HCT116 (cell line): ENCODE data around the gene PADI3.

Experiments
- CEBPB ChIP-seq: IDR thresholded peaks from 2 replicates; pipeline ENCODE4 v1.6.1; 2012; ENCODE audit warnings: low read depth
- EGR1 ChIP-seq: IDR thresholded peaks from 2 replicates; pipeline ENCODE4 v1.6.1; 2012; ENCODE audit warnings: low read depth
- ELF1 ChIP-seq: IDR thresholded peaks from 2 replicates; pipeline ENCODE4 v1.6.1; 2012; ENCODE audit warnings: low read depth, borderline replicate concordance
- EZH2 ChIP-seq: fragments of 200-600 bp; sonication (generic); IDR thresholded peaks from 2 replicates; pipeline ENCODE4 v1.6.1; 2017; ENCODE audit warnings: antibody characterized with exemption, mixed run types
- EZH2phosphoT487 ChIP-seq: fragments of 200-600 bp; IDR thresholded peaks from 2 replicates; pipeline ENCODE4 v1.6.1; 2018; ENCODE audit warnings: antibody characterized with exemption, borderline replicate concordance
- POLR2A ChIP-seq: IDR thresholded peaks from 2 replicates; pipeline ENCODE4 v1.7.0; 2011; ENCODE audit warnings: borderline replicate concordance; ENCODE audit not compliant: insufficient read depth, insufficient read length; ENCODE audit errors: extremely low read depth
- POLR2AphosphoS5 ChIP-seq: IDR thresholded peaks from 2 replicates; pipeline ENCODE4 v1.6.1; 2011; ENCODE audit warnings: mild to moderate bottlenecking, low read depth, low read length, moderate library complexity
- SP1 ChIP-seq: IDR thresholded peaks from 2 replicates; pipeline ENCODE4 v1.6.1; 2012; ENCODE audit warnings: low read depth
- TCF7L2 ChIP-seq: IDR thresholded peaks from 2 replicates; pipeline ENCODE4 v1.7.0; 2011; ENCODE audit warnings: borderline replicate concordance, inconsistent platforms; ENCODE audit not compliant: insufficient read depth, insufficient read length; ENCODE audit errors: extremely low read depth
- YY1 ChIP-seq: IDR thresholded peaks from 2 replicates; pipeline ENCODE4 v1.6.1; 2011; ENCODE audit warnings: low read length, low read depth, moderate library complexity, mild to moderate bottlenecking; ENCODE audit not compliant: insufficient replicate concordance; ENCODE audit errors: extremely low read depth
- ZNF274 ChIP-seq: fragments of 200-500 bp; sonication (Bioruptor generic); IDR thresholded peaks from 2 replicates; pipeline ENCODE4 v1.6.1; 2014; ENCODE audit warnings: mild to moderate bottlenecking, low read depth, low read length, inconsistent platforms
- TF ChIP-seq, protein P1 (sequence below), 3 experiments: fragments of 200-600 bp in 1 of 3; sonication (generic) in 1 of 3; IDR thresholded peaks in 2 of 3; conservative IDR thresholded peaks in 1 of 3; 2 replicates each; pipeline ENCODE4 v1.5.1; 2012 to 2017; ENCODE audit warnings: low read depth in 2 of 3, low read length in 2 of 3, antibody characterized with exemption in 1 of 3, borderline replicate concordance in 1 of 3, control low read depth in 1 of 3, mild to moderate bottlenecking in 1 of 3, mixed read lengths in 1 of 3, mixed run types in 1 of 3, moderate library complexity in 1 of 3; ENCODE audit not compliant: insufficient read depth in 1 of 3
- TF ChIP-seq, protein P2 (sequence below): IDR thresholded peaks from 2 replicates; pipeline ENCODE4 v1.6.1; 2012; ENCODE audit warnings: low read depth

DNA sequence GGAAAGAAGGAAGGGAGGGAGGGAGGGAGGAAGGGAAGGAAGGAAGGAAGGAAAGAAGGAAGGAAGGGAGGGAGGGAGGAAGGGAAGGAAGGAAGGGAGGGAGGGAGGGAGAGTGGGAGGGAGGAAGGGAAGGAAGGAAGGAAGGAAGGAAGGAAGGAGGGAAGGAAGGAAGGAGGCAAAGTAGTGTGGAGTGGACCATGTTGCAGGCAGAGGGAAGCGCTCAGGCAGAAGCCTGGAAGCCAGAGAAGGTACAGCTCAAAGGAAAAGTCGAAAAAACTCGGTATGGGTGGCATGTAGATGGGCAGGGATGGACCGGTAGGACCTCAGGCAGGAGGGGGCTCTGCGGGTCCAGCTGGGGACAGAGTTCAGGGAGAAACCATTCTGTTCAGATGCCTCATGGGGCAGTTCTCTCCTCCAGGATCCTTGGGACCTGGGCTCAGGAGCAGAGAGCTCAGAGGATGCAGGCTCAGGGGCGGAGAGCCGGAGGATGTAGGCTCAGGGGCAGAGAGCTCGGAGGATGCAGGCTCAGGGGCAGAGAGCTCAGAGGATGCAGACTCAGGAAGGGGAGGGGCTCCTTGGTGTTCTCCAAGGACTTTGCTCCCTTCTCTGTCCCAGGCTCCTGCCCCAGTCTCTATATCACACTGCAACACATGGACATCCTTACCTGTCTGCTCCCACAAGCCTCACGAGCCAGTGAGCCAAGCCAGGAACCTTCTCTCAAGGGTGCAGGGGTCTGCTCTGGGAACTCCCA lies 13.6 kb upstream of the PADI3 start:
- TF ChIP-seq, protein P1, sequence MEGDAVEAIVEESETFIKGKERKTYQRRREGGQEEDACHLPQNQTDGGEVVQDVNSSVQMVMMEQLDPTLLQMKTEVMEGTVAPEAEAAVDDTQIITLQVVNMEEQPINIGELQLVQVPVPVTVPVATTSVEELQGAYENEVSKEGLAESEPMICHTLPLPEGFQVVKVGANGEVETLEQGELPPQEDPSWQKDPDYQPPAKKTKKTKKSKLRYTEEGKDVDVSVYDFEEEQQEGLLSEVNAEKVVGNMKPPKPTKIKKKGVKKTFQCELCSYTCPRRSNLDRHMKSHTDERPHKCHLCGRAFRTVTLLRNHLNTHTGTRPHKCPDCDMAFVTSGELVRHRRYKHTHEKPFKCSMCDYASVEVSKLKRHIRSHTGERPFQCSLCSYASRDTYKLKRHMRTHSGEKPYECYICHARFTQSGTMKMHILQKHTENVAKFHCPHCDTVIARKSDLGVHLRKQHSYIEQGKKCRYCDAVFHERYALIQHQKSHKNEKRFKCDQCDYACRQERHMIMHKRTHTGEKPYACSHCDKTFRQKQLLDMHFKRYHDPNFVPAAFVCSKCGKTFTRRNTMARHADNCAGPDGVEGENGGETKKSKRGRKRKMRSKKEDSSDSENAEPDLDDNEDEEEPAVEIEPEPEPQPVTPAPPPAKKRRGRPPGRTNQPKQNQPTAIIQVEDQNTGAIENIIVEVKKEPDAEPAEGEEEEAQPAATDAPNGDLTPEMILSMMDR (IDR thresholded peaks at IDR 0.05 in 2 of 3, conservative IDR thresholded peaks at IDR 0.05 in 1 of 3; ENCODE audit: borderline replicate concordance in 1 of 3, insufficient read depth in 1 of 3, low read depth in 2 of 3, low read length in 2 of 3) = no peak
- no peak for TF ChIP-seq CEBPB
- TF ChIP-seq POLR2A = no peak
- no peak for TF ChIP-seq EGR1
- no peak for TF ChIP-seq SP1
- TF ChIP-seq ELF1 = no peak
- TF ChIP-seq EZH2 = no peak
- no peak for TF ChIP-seq ZNF274
- TF ChIP-seq, protein P2, sequence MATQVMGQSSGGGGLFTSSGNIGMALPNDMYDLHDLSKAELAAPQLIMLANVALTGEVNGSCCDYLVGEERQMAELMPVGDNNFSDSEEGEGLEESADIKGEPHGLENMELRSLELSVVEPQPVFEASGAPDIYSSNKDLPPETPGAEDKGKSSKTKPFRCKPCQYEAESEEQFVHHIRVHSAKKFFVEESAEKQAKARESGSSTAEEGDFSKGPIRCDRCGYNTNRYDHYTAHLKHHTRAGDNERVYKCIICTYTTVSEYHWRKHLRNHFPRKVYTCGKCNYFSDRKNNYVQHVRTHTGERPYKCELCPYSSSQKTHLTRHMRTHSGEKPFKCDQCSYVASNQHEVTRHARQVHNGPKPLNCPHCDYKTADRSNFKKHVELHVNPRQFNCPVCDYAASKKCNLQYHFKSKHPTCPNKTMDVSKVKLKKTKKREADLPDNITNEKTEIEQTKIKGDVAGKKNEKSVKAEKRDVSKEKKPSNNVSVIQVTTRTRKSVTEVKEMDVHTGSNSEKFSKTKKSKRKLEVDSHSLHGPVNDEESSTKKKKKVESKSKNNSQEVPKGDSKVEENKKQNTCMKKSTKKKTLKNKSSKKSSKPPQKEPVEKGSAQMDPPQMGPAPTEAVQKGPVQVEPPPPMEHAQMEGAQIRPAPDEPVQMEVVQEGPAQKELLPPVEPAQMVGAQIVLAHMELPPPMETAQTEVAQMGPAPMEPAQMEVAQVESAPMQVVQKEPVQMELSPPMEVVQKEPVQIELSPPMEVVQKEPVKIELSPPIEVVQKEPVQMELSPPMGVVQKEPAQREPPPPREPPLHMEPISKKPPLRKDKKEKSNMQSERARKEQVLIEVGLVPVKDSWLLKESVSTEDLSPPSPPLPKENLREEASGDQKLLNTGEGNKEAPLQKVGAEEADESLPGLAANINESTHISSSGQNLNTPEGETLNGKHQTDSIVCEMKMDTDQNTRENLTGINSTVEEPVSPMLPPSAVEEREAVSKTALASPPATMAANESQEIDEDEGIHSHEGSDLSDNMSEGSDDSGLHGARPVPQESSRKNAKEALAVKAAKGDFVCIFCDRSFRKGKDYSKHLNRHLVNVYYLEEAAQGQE = no peak
- no peak for TF ChIP-seq EZH2phosphoT487
- TF ChIP-seq TCF7L2 = no peak
- no peak for TF ChIP-seq POLR2AphosphoS5
- no peak for TF ChIP-seq YY1
